Stimulated activated CD4-positive, alpha-beta T cell treated with anti-CD3 and anti-CD28 coated beads, Interleukin-12 subunit alpha, Interleukin-12 subunit beta, amount 100 ng/mL, for 24 hours (primary cell): Measurements from ENCODE around the gene SAMD10.

Experiments used
- DNase-seq, 2 experiments: peaks; one replicate each; pipeline ENCODE4 v3.0.0-alpha.2; 2020; ENCODE audit warnings: low read depth in 2 of 2

Gene SAMD10

GRCh38 chr20:63956664-63957003, 22.8 kb downstream of the SAMD10 start:
- DNase-seq: no peak

DNA sequence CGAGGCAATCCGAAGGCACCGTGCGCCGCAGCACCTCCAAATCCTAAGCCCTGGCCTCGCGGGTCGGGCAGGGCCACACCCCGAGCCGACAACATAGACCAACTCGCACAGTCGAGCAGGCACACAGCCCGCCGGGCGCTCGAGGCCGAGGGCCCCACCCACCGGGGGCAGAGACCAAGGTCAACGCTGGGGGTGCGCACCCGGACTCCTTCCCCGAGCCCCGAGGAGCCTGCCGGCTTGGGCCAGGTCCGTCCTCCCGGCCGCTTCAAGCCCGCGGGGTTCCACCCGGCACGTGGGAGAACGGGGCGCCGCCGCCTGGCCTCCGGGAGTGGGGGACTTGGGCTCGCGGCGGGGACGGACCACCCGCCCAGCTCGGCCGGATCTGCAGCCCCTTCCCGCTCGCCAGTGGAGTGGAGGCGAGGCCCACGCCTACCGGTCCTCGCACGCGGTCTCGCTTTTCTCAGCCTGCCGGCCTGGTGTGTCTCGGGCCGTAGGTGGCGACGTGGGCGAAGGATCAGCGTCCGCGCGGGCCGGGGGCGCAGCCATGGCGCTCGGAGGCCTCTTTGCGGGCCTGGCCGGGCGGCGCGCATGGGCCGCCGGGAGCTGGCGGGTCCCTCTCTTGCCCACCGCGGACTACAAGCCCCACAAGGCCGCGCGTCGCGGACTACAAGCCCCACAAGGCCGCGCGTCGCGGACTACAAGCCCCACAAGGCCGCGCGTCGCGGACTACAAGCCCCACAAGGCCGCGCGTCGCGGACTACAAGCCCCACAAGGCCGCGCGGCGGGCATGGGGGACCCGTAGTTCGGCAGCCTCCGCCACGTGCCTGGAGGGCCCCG, 23.4 kb downstream of the SAMD10 start, which contains the start of gene UCKL1:
UCKL1 (minus strand) TSS at position 590 of the 837 bp plus-strand sequence; CDS start at position 546, 44 bp downstream.
- peak; percentile 74 to 86 for DNase-seq

DNA sequence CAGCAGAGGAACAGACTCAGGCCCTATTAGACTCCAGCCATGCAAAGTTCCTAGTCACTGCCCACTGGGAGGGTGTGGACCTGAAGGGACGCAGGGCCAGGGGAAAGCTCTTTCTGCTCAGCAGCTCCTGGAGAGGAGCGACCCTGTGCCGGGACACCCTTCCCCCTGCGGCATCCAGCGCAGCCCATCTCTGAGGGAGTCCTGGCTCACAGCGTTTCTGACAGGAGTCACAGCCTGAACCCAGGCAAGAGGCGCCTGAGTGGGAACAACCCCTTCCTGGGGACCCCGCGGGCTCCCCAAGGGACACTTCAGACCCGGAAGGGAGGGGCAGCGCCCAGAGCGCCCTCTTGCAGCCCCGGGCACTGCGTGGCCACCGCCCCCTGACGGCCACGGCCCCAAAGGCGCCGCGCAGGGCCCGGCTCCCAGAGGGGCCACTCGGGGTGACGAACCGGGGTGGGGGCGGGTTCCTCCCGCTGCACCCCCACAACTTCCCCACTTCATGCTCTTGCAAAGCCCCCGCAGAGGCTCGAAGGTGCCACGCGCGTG, 24.1 kb downstream of the SAMD10 start:
- DNase-seq: no peak

- DNase-seq: no peak
Measured at GRCh38 chr20:63953764-63954429, 25.5 kb downstream of the SAMD10 start.

GRCh38 chr20:63952769-63953168, 26.7 kb downstream of the SAMD10 start:
- no peak for DNase-seq

DNA sequence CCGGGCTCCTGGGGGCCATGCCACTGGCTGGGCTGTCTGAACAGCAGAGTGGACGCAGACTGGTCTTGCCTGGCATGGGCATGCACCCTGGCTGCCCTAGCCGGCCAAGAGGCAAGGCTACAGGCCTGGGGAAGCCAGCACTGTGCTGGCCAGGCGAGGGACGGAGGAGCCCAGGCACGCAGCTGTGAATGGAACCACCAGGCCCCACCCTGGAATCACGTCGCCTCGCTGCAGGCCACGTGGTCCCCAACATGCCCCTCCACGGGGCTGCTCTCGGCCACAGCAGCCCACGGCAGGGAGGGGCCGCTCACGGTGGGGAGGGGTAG, 27.3 kb downstream of the SAMD10 start:
- DNase-seq: no peak

DNA sequence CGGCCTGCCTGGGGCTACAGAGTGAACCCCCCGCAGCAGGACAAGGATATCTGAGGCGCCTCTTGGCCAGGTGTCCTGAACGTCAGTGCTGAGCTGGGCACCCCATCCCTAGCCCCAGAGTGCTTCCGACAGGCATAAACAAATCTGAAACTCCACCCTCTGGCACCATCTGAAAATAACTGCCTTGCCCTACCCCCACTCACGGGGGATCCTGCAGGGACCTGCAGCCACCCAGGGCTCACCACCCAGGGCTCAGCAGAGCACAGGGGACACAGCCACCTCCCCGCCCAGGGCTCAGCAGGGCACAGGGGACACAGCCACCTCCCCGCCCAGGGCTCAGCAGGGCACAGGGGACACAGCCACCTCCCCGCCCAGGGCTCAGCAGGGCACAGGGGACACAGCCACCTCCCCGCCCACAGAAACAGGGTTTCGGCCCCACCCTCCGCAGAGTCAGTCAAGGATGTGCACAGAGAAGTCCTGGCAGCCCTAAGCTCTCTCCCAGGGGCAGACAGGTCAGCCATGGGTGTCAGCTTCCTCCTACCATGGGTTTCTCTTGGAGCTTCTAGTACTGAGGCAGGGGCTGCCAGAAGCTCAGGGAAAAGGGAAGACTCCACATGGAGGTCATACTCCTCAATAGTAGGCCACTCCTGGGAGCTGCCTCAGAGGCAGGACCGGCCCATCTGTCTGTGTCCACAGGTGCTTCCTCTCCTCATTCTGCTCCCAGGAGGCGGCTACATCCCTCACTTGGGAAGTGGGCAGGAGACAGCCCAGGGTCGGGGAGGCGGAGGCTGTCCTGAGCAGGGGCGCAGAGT, 27.8 kb downstream of the SAMD10 start:
- DNase-seq: no peak

DNA sequence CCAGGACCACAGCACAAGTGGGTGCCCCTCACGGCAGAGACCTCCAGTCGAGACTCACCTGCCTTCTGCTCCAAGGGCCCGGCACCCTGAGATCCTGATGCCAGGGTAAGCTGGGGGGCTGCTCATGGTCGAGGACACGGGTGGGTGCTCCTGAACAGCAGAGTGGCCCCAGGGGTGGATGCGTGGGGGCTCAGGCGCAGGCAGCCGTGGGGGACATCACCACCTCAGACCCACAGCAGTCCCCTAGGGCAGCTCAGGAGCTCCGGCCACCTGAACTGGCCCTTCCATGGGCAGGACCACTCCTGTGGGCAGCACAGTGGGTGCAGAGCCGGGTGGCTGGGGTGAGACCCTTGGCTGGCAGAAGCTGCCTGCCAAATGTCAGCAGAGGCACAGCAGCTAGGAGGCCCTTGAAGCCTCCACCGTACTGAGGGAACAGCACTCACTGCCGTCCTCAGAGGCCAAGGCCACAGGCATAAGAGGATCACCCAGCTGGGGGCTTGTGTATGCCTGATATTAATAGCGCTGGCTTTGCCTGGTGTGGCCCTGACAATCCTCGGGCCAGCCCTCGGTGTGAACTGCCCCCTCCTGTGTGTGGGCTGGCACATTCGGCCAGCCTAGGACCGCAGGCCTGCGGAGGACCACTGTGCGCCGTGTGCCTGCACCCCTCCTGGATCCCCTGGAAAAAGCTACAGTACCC, 28.6 kb downstream of the SAMD10 start:
- no peak for DNase-seq

- DNase-seq: no peak
Measured at GRCh38 chr20:63947638-63948456, 31.6 kb downstream of the SAMD10 start.

- no peak for DNase-seq
Measured at GRCh38 chr20:63946986-63947637, 32.3 kb downstream of the SAMD10 start.

- DNase-seq: no peak
Measured at GRCh38 chr20:63945921-63946920, 33.2 kb downstream of the SAMD10 start.

DNA sequence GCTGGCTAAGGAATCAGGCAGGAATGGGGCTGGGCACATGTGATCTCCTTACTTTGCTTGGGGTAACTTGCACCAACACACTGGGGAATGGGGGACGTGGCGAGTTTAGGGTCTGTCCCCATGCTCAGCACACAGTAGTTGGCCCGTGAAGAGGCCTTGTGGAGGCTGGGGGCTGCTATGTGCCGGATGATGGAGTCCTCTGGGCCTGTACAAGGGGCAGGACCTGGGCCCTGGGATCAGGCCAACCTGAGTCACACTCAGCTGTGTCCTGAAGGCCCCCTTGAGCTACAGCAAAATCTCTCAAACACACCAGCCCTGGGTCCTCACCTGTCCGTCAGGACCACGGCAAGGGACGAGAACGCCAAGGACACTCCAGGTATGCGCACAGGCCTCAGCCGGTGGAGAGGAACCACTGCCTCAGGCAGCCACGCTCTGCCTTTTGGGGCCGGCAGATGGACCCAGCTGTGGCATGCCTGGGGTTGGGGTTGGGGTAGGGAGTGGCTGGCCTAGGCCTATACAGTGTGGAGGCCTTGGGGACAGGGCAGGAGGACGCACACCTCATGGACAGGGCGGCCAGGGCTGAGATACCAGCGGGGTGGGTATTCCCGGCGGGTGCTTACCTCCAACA, 34.3 kb downstream of the SAMD10 start:
- no peak for DNase-seq

DNA sequence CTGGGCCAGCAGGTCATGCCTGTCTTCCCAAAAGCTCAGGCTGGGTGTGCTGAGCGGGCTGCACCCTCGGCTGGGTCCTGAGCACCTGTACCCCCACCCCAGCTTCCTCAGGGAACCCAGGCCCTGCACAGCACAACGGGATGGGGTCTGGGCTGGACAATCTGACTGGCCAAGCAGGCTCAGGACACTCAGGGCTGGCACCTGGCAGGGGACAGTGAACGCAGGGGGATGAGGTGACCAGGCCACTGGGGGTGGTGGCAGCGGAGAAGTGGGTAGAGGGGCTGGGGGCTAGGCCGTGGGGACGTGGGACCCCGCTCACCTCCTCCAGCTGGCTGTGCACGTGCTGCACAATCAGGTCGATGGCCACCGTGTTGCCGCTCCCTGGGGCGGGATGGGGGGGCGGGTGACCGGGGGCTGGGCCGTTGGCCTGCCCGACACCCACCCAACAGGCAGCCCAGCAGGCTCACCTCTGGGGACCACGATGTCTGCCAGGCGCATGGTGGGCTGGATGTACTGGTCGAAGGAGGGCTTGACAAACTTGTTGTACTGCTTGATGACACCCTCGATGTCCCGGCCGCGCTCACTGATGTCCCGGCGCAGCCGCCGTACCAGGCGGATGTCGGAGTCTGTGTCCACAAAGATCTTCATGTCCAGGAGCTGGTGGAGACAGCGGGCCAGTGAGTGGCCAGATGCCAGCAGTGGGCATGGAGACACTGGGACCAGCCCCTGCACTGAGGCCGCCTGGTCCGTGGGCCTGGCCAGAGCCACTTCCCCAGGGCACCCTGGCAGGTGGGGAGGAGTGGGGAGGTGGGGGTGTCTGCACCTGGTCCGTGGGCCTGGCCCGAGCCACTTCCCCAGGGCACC, 35.1 kb downstream of the SAMD10 start:
- no peak for DNase-seq

GRCh38 chr20:63943808-63944077, 35.7 kb downstream of the SAMD10 start:
- DNase-seq: no peak

DNA sequence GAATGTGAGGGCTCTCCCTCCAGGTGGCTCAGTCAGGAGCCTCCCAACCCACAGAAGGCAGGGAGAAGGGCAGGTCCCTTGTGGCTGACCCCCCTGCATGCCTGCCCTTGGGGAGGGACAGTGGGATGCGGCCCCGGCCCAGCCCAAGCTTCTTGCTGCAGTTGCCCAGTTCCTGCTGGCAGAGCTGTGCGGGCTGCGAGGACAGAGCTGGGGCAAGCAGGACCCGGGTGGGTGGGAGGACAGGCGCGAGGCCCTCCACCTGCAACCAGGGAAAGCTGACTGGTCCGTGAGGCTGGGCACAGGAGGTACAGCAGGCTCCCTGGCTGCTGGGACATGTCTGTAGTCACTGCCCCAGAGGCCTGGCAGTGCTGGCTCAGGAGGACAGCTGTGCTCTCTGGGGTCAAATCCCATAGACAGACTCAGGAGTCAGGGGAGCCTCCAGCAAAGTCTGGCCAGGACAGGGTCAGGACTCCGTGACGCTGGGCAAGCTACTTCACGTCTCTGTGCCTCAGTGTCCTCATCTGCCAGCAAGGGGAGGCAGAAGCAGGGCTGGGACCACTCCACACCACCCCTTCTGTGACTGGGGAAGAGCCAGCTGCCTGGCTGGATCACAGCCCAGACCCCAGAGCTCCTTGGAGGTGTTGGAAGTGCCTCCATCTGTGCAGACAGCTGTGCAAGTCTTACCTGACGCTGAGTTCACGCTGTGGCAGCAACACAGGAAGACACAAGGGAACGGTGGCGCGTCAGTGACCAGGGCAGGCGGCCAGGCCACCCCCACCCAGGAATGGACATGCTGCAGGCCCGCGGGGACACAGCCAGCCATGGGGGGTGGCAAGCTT, 36.3 kb downstream of the SAMD10 start:
- no peak for DNase-seq

- peak in 1 of 2 experiments; percentile 47 for DNase-seq
Measured at GRCh38 chr20:63942250-63942951, 37.0 kb downstream of the SAMD10 start.
